Type B pancreatic cell (in vitro differentiated cells): ENCODE data around the gene LRRN3. TPM values are rescaled to one million over a fixed set of nuclear protein-coding genes. Genes with fewer than 3 reads are reported as not detected.
"Not testable (repeated sequence)": the region's sequence is repeated elsewhere in the genome, so short reads cannot be mapped to it uniquely, and the experiment has no call there.

Experiments
- DNase-seq: peaks from one replicate; pipeline ENCODE4 v3.0.0; 2021; ENCODE audit warnings: mixed read lengths; ENCODE audit not compliant: unreplicated experiment; ENCODE audit errors: extremely low spot score
- H3K27ac Mint-ChIP-seq: 2 replicates; pipeline ENCODE4 v1.8.0; 2021; ENCODE audit warnings: mild to moderate bottlenecking, mixed read lengths
- H3K27me3 Mint-ChIP-seq: 2 replicates; pipeline ENCODE4 v1.8.0; 2021; ENCODE audit warnings: mixed read lengths
- H3K36me3 Mint-ChIP-seq: 2 replicates; pipeline ENCODE4 v1.8.0; 2021; ENCODE audit warnings: mixed read lengths
- H3K4me1 Mint-ChIP-seq: one replicate; pipeline ENCODE4 v1.8.0; 2021; ENCODE audit warnings: mixed read lengths; ENCODE audit not compliant: unreplicated experiment
- H3K4me3 Mint-ChIP-seq: 2 replicates; pipeline ENCODE4 v1.8.0; 2021; ENCODE audit warnings: mild to moderate bottlenecking, mixed read lengths
- H3K9me3 Mint-ChIP-seq: 2 replicates; pipeline ENCODE4 v1.8.0; 2021; ENCODE audit warnings: mixed read lengths
- CTCF ChIP-seq: fragments of 200-600 bp; sonication (generic); conservative IDR thresholded peaks from 2 replicates; pipeline ENCODE4 v1.5.0; 2021; ENCODE audit warnings: antibody characterized with exemption, mild to moderate bottlenecking
- total RNA-seq: library from RNA; stranded (reverse); gene quantifications from 2 replicates; pipeline ENCODE4 v1.2.1, GENCODE V29; 2021; ENCODE audit warnings: low replicate concordance

Gene LRRN3
- total RNA-seq, 1 donor from 2014 or later, result 12.9 TPM

- H3K4me1 Mint-ChIP-seq, result peaks cover 9% of the 10 kb centered on the region
- H3K9me3 Mint-ChIP-seq, result no peaks in the 10 kb centered on the region
- no peak overlapping the region for H3K4me3 Mint-ChIP-seq
- no peaks in the 10 kb centered on the region for H3K27me3 Mint-ChIP-seq
- no peak for TF ChIP-seq CTCF
- no peak overlapping the region for H3K27ac Mint-ChIP-seq
- no peak for DNase-seq
- no peaks in the 10 kb centered on the region for H3K36me3 Mint-ChIP-seq
These were observed 19.4 kb upstream of the LRRN3 start for GRCh38 chr7:111071556-111071955.

- not testable (repeated sequence) for H3K27me3 Mint-ChIP-seq, H3K36me3 Mint-ChIP-seq, DNase-seq, H3K9me3 Mint-ChIP-seq, H3K4me1 Mint-ChIP-seq, H3K27ac Mint-ChIP-seq, H3K4me3 Mint-ChIP-seq
These were observed 18.3 kb upstream of the LRRN3 start for GRCh38 chr7:111072658-111073057.

- no peaks in the 10 kb centered on the region for H3K36me3 Mint-ChIP-seq
- no peak overlapping the region for H3K27ac Mint-ChIP-seq
- DNase-seq, result no peak
These were observed 16.7 kb upstream of the LRRN3 start for GRCh38 chr7:111074071-111074747.

GRCh38 chr7:111074748-111075146, 16.2 kb upstream of the LRRN3 start:
- Mint-ChIP-seq H3K4me1 (peaks cover 9% of the 10 kb centered on the region), H3K4me3 (no peak overlapping the region), H3K36me3 (no peaks in the 10 kb centered on the region), H3K27me3 (no peaks in the 10 kb centered on the region), H3K9me3 (no peaks in the 10 kb centered on the region), H3K27ac (no peak overlapping the region)
- TF ChIP-seq CTCF, result no peak
- DNase-seq, result no peak

More at GRCh38 chr7:111074071-111074747, 16.7 kb upstream of the LRRN3 start:
- peaks cover 9% of the 10 kb centered on the region for H3K4me1 Mint-ChIP-seq
- H3K4me3 Mint-ChIP-seq, result no peak overlapping the region
- no peaks in the 10 kb centered on the region for H3K9me3 Mint-ChIP-seq
- no peaks in the 10 kb centered on the region for H3K27me3 Mint-ChIP-seq
- no peak for TF ChIP-seq CTCF

- no peaks in the 10 kb centered on the region for H3K9me3 Mint-ChIP-seq
These were observed 15.4 kb upstream of the LRRN3 start for GRCh38 chr7:111075498-111075897.

More at GRCh38 chr7:111075498-111075897, 15.4 kb upstream of the LRRN3 start:
- Mint-ChIP-seq H3K27me3 (no peaks in the 10 kb centered on the region), H3K27ac (no peak overlapping the region), H3K4me3 (no peak overlapping the region), H3K36me3 (no peaks in the 10 kb centered on the region), H3K4me1 (peaks cover 9% of the 10 kb centered on the region)
- no peak for DNase-seq
- no peak for TF ChIP-seq CTCF
